Measurements from ENCODE around the gene MAML2.

Gene MAML2

GRCh38 chr11:96339706-96340554, 3.1 kb downstream of the MAML2 start:
- TF ChIP-seq CTCF (IDR thresholded peaks at IDR 0.05; ENCODE audit: low read depth, low read length) = no peak
- peak overlapping the region; percentile 76 for H3K4me3 ChIP-seq (ENCODE audit: low read depth, low read length)

GRCh38 chr11:96338910-96339705, 3.9 kb downstream of the MAML2 start:
- peak overlapping the region; percentile 76 for H3K4me3 ChIP-seq (ENCODE audit: low read depth, low read length)

GRCh38 chr11:96337541-96338431, 5.2 kb downstream of the MAML2 start:
- no peak overlapping the region; the same call in 1 of the 2 replicates for H3K4me3 ChIP-seq (ENCODE audit: low read depth, low read length)
- no peak for TF ChIP-seq CTCF (IDR thresholded peaks at IDR 0.05; ENCODE audit: low read depth, low read length)

More at GRCh38 chr11:96338910-96339705, 3.9 kb downstream of the MAML2 start:
- no peak for TF ChIP-seq CTCF (IDR thresholded peaks at IDR 0.05; ENCODE audit: low read depth, low read length)

- H3K4me3 ChIP-seq (ENCODE audit: low read depth, low read length) = no peak overlapping the region
- TF ChIP-seq CTCF (IDR thresholded peaks at IDR 0.05; ENCODE audit: low read depth, low read length) = no peak
Measured at GRCh38 chr11:96335388-96335787, 7.6 kb downstream of the MAML2 start.

GRCh38 chr11:96334219-96334618, 8.8 kb downstream of the MAML2 start:
- no peak overlapping the region for H3K4me3 ChIP-seq (ENCODE audit: low read depth, low read length)
- no peak for TF ChIP-seq CTCF (IDR thresholded peaks at IDR 0.05; ENCODE audit: low read depth, low read length)

GRCh38 chr11:96333191-96333719, 9.7 kb downstream of the MAML2 start:
- H3K4me3 ChIP-seq (ENCODE audit: low read depth, low read length) = no peak overlapping the region
- TF ChIP-seq CTCF (IDR thresholded peaks at IDR 0.05; ENCODE audit: low read depth, low read length) = no peak

Data from WI38 (cell line).